Gastrocnemius medialis (tissue), 4 donors: Measurements from ENCODE around the gene BRICD5. TPM values are rescaled to one million over a fixed set of nuclear protein-coding genes. Genes with fewer than 3 reads are reported as not detected.

Source experiments
- ATAC-seq, 2 donors: fragments of 150-250 bp; one replicate each; pipeline ENCODE4 v1.9.1; 2016
- DNase-seq, 2 donors: peaks; one replicate each; pipeline ENCODE4 v3.0.0-alpha.2; 2019
- H3K27ac ChIP-seq, 4 donors: fragments of 200-600 bp; sonication (generic); 1 replicate in 1 of 4; 2 replicates in 3 of 4; pipeline ENCODE4 v1.5.1; 2016 to 2018; ENCODE audit warnings: mild to moderate bottlenecking in 2 of 4, moderate library complexity in 1 of 4
- H3K27me3 ChIP-seq, 3 donors: fragments of 200-600 bp; sonication (generic) in 2 of 3; 1 replicate in 1 of 3; 2 replicates in 2 of 3; pipeline versions ENCODE4 v1.5.1 to v1.6.0; 2016 to 2019; ENCODE audit warnings: mild to moderate bottlenecking in 1 of 3, moderate library complexity in 1 of 3
- H3K36me3 ChIP-seq, 2 donors: fragments of 200-600 bp; sonication (generic) in 1 of 2; one replicate each; pipeline ENCODE4 v1.5.1; 2017 to 2018
- H3K4me1 ChIP-seq, 2 donors: fragments of 200-600 bp; sonication (generic) in 1 of 2; one replicate each; pipeline ENCODE4 v1.5.1; 2016 to 2017; ENCODE audit warnings: mild to moderate bottlenecking in 2 of 2
- H3K4me3 ChIP-seq, 4 donors: fragments of 200-600 bp; sonication (generic) in 3 of 4; 1 replicate in 1 of 4; 2 replicates in 3 of 4; pipeline ENCODE4 v1.5.1; 2016 to 2019; ENCODE audit warnings: mild to moderate bottlenecking in 2 of 4
- H3K9me3 ChIP-seq, 3 donors: fragments of 200-600 bp; sonication (generic) in 2 of 3; 1 replicate in 1 of 3; 2 replicates in 2 of 3; pipeline ENCODE4 v1.5.1; 2016 to 2019
- POLR2A ChIP-seq, 2 donors: fragments of 450-650 bp; IDR thresholded peaks; one replicate each; pipeline ENCODE4 v1.6.1; 2017; ENCODE audit warnings: antibody characterized with exemption in 2 of 2, mild to moderate bottlenecking in 2 of 2, moderate library complexity in 2 of 2
- in situ Hi-C, 4 donors: fragments of 200-750 bp; cut with MboI; loops; one replicate each; pipeline versions ENCODE4 v1.15.0 to v1.8.0; 2017; ENCODE audit warnings: low sequenced_read_pairs in 4 of 4
- intact Hi-C: fragments of 100-400 bp; cut with DNase I; formaldehyde crosslinking; loops from one replicate; pipeline ENCODE4 v1.15.1; 2023; ENCODE audit warnings: low total_unique reads
- total RNA-seq, 4 donors: library from RNA; depleted of rRNA; stranded (reverse); fragments of >200 nt; gene quantifications; one replicate each; pipeline versions ENCODE4 v1.1.0 to v1.2.3, GENCODE V29; 2016
- TF ChIP-seq, protein P1 (sequence below), 5 experiments: fragments of 450-650 bp in 3 of 5; fragments of 200-600 bp in 2 of 5; sonication (generic) in 2 of 5; IDR thresholded peaks in 4 of 5; conservative IDR thresholded peaks in 1 of 5; 1 replicate in 4 of 5; 2 replicates in 1 of 5; pipeline ENCODE4 v1.5.1; 2016 to 2019; ENCODE audit warnings: antibody characterized with exemption in 5 of 5, mild to moderate bottlenecking in 3 of 5, moderate library complexity in 3 of 5

The BRICD5 gene
- total RNA-seq, 4 donors from 2014 or later, result 0.15 to 2.2 (median 1.4) TPM

DNA sequence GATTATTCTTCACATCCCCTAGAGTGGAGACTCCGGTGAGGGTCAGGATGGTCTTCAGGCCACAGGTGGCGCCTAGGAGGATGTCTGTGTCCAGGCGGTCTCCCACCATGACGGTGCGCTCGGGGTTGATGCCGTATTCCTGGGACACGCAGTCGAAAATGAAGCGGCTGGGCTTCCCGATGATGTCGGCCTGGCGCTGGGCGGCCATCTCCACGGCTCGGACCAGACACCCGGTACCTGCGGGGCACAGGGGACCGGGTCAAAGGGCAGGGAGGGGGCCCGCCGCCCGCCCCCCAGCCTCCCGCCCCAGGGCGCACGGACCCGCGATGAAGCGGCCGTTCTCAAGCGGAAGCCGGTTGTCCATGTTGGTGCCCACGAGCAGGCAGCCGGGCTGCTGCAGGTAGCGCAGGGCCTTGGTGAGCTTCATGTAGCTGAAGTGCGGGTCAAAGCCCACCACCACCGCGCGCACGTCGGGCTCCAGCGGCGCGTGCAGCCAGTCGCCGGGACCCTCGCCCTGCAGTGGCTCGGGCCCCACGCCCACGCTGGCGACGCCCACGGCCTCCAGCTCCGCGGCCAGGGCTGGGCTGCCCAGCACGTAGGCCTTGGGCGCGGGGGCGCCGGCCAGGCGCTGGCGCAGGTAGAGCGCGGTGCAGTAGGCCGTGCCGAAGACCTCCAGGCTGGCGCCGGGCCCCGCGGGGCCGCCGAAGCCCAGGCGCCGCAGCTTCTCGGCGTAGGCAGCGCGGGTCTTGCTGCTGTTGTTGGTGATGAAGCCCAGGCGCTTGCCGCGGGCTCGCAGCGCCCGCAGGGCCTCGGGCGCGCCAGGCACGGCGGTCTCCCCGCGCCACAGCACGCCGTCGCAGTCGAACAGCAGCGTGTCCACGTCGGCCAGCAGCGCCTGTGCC, 3.4 kb upstream of the BRICD5 start:
- ATAC-seq (peak; percentile 0 to 1), DNase-seq (no peak)
- H3K4me3 ChIP-seq, result peak overlapping the region; percentile 54 to 73 (median 64)
- H3K27ac ChIP-seq, result peak overlapping the region; percentile 77 to 91 (median 88)
- peaks cover 36 to 42% of the 10 kb centered on the region in 2 donors for H3K4me1 ChIP-seq
- H3K9me3 ChIP-seq, result no peaks in the 10 kb centered on the region
- TF ChIP-seq, protein P1, sequence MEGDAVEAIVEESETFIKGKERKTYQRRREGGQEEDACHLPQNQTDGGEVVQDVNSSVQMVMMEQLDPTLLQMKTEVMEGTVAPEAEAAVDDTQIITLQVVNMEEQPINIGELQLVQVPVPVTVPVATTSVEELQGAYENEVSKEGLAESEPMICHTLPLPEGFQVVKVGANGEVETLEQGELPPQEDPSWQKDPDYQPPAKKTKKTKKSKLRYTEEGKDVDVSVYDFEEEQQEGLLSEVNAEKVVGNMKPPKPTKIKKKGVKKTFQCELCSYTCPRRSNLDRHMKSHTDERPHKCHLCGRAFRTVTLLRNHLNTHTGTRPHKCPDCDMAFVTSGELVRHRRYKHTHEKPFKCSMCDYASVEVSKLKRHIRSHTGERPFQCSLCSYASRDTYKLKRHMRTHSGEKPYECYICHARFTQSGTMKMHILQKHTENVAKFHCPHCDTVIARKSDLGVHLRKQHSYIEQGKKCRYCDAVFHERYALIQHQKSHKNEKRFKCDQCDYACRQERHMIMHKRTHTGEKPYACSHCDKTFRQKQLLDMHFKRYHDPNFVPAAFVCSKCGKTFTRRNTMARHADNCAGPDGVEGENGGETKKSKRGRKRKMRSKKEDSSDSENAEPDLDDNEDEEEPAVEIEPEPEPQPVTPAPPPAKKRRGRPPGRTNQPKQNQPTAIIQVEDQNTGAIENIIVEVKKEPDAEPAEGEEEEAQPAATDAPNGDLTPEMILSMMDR (IDR thresholded peaks at IDR 0.05 in 4 of 5, conservative IDR thresholded peaks at IDR 0.05 in 1 of 5), result no peak
- TF ChIP-seq POLR2A (IDR thresholded peaks at IDR 0.05), result peak; percentile 38 to 66
- H3K36me3 ChIP-seq, result peaks cover 0 to 10% of the 10 kb centered on the region in 2 donors
- H3K27me3 ChIP-seq, result no peaks in the 10 kb centered on the region
- intact Hi-C loops (loop anchor here (1.0 to 10.0 kb wide), 2 partner anchors 9 to 439 kb away; partner anchors contain the start of genes EME2, MLST8, MRPS34 and NME3), in situ Hi-C loops (no loop called here)

DNA sequence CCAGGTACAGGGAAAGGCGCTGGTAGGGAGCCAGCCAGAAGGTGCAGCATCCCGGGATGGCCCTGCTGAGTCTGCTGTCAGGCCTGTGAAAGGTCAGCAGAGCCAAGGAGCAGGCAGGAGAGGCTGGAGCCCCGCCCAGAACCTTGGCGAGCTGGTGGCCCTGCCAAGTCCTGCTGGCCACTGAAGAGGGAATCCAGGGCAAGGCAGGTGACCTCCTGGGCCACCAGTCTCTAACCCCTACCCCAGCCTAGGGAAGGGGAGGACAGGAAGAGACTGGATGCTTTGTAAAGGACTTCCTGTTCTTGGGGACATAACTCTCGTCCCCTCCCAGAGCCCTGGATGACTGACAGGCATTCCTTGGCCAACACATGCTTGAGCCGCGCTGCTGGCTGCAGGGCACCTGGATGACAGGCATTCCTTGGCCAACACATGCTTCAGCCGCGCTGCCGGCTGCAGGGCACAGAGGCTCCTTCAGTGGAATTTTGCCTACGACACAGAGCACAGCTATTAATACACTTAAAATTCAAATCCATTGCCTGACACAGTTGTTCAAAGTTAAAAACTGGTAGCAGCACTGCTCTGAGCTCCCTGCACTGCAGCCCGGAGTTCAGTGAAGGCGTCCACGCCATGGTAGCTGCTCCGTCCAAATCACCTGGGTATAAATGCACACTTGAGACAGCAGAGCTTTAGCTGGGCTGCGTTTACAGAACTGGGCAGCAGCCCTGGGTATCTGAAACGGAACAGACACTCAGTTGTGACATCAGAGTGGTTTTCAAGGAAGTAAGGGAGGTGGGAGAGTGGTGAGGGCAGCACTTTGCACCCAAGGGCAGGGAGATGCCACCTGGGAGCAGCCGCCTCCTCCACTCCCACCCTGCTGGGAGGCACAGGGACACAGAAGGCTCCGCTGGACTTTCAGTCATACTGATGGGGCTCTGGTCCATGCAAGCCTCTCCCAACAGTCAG, 2.0 kb upstream of the BRICD5 start:
- ATAC-seq, result peak; percentile 40 to 58

DNA sequence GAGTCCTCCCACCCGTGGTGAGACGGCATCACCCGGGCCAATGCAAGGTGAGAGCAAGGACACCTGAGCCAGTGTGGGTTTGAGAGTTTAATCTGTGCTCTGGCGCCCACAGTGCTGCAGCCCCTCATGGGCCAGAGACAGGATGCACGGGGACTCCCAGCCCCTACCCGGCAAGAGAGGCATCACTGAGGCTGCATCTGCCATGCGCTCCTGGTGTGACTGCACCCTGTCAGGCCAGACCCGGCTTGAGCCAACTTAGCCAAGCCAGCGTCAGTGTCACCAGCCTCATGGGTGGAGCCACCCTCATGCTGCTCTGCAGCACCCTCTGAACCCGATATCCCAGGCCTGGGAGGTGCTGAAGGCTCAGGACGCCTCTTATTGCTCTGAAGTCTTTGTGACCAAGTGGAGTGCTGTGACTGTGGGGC, 1.3 kb upstream of the BRICD5 start:
- no peaks in the 10 kb centered on the region for H3K27me3 ChIP-seq
- peak overlapping the region; percentile 77 to 91 (median 88) for H3K27ac ChIP-seq
- ATAC-seq, result peak; percentile 8 to 28
- peaks cover 0 to 31% of the 10 kb centered on the region in 2 donors for H3K36me3 ChIP-seq
- intact Hi-C loops (loop anchor here (1.0 to 10.0 kb wide), 2 partner anchors 58 to 437 kb away; partner anchors contain the start of genes EME2, MRPS34 and NME3), in situ Hi-C loops (no loop called here)
- H3K4me3 ChIP-seq, result no peak overlapping the region
- peak; percentile 67 to 87 for DNase-seq
- H3K4me1 ChIP-seq, result peaks cover 37 to 42% of the 10 kb centered on the region in 2 donors
- H3K9me3 ChIP-seq, result no peaks in the 10 kb centered on the region
- peak in 1 of 2 donors; percentile 41 for TF ChIP-seq POLR2A (IDR thresholded peaks at IDR 0.05)
- TF ChIP-seq, protein P1 (IDR thresholded peaks at IDR 0.05 in 4 of 5, conservative IDR thresholded peaks at IDR 0.05 in 1 of 5), result no peak

More for the DNA sequence above, 2.0 kb upstream of the BRICD5 start:
- H3K27ac ChIP-seq, result peak overlapping the region; percentile 77 to 91 (median 88)
- H3K4me3 ChIP-seq, result peak overlapping the region in 3 of 4 donors; percentile 54 to 65 (median 62)
- DNase-seq, result peak; percentile 76 to 93
- peaks cover 36 to 42% of the 10 kb centered on the region in 2 donors for H3K4me1 ChIP-seq
- TF ChIP-seq POLR2A (IDR thresholded peaks at IDR 0.05), result no peak
- TF ChIP-seq, protein P1 (IDR thresholded peaks at IDR 0.05 in 4 of 5, conservative IDR thresholded peaks at IDR 0.05 in 1 of 5), result no peak
- H3K36me3 ChIP-seq, result peaks cover 0 to 24% of the 10 kb centered on the region in 2 donors
- in situ Hi-C loops, result no loop called here
- H3K27me3 ChIP-seq, result no peaks in the 10 kb centered on the region
- intact Hi-C loops, result loop anchor here (10.0 kb wide), 1 partner anchor 438 kb away; the partner anchor contains the start of genes EME2, MRPS34 and NME3
- no peaks in the 10 kb centered on the region for H3K9me3 ChIP-seq

- DNase-seq, result no peak
- H3K9me3 ChIP-seq, result no peaks in the 10 kb centered on the region
- intact Hi-C loops (loop anchor here (10.0 kb wide), 1 partner anchor 435 kb away; the partner anchor contains the start of genes EME2, MRPS34 and NME3), in situ Hi-C loops (no loop called here)
- ATAC-seq, result no peak
- H3K4me3 ChIP-seq, result no peak overlapping the region
- H3K36me3 ChIP-seq, result peaks cover 0 to 35% of the 10 kb centered on the region in 2 donors
- TF ChIP-seq, protein P1 (IDR thresholded peaks at IDR 0.05 in 4 of 5, conservative IDR thresholded peaks at IDR 0.05 in 1 of 5), result no peak
- no peak for TF ChIP-seq POLR2A (IDR thresholded peaks at IDR 0.05)
- peaks cover 49 to 50% of the 10 kb centered on the region in 2 donors for H3K4me1 ChIP-seq
- peak overlapping the region; percentile 77 to 91 (median 88) for H3K27ac ChIP-seq
- H3K27me3 ChIP-seq, result no peaks in the 10 kb centered on the region
Measured at GRCh38 chr16:2210009-2210332, 692 bp downstream of the BRICD5 start.
